Measurements from ENCODE around the gene MACROD2.

The MACROD2 gene

DNA sequence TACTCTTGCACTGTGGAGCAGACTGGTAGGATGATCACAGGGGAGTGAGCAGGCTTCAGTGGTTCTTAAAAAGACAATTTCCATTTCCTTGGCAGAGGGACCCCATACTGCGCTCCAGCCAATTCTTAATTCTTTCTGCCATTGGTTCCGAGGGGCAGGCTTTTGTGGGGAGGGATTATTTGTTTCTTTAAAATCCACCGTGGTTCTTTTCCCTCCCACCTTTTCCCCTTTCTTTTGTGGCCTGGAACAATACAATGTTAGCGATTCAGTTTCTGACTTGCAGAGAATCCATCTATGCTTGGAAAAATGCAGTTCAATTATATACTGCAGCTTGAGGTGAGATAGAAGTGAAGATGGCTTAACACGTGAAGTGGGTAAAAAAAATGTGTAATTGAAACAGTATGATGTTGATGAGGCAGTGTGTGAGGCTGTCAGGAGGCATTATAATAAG, 721.1 kb downstream of the MACROD2 start:
- H3K36me3 ChIP-seq (ENCODE audit: control insufficient read depth in 2 of 2, insufficient read depth in 1 of 2, low read length in 2 of 2): no peaks in the 10 kb centered on the region
- ChIA-PET POLR2A (interaction anchor here (1.1 kb wide), 1 partner anchor 379 kb away, joined by 3 read pairs; the partner anchor contains the start of gene FLRT3), CTCF (no interaction called here)
- no peak overlapping the region for H3K27ac ChIP-seq (ENCODE audit: extremely low read depth, low read depth, low read length)
- H3K9me3 ChIP-seq (ENCODE audit: control insufficient read depth, insufficient read depth, low read depth, low read length): no peaks in the 10 kb centered on the region
- H3K4me1 ChIP-seq (ENCODE audit: control insufficient read depth, insufficient read depth, low read length): peaks cover 13% of the 10 kb centered on the region
- TF ChIP-seq, protein P1, sequence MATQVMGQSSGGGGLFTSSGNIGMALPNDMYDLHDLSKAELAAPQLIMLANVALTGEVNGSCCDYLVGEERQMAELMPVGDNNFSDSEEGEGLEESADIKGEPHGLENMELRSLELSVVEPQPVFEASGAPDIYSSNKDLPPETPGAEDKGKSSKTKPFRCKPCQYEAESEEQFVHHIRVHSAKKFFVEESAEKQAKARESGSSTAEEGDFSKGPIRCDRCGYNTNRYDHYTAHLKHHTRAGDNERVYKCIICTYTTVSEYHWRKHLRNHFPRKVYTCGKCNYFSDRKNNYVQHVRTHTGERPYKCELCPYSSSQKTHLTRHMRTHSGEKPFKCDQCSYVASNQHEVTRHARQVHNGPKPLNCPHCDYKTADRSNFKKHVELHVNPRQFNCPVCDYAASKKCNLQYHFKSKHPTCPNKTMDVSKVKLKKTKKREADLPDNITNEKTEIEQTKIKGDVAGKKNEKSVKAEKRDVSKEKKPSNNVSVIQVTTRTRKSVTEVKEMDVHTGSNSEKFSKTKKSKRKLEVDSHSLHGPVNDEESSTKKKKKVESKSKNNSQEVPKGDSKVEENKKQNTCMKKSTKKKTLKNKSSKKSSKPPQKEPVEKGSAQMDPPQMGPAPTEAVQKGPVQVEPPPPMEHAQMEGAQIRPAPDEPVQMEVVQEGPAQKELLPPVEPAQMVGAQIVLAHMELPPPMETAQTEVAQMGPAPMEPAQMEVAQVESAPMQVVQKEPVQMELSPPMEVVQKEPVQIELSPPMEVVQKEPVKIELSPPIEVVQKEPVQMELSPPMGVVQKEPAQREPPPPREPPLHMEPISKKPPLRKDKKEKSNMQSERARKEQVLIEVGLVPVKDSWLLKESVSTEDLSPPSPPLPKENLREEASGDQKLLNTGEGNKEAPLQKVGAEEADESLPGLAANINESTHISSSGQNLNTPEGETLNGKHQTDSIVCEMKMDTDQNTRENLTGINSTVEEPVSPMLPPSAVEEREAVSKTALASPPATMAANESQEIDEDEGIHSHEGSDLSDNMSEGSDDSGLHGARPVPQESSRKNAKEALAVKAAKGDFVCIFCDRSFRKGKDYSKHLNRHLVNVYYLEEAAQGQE (tag by site-specific recombination; IDR thresholded peaks at IDR 0.05): no peak
- TF ChIP-seq ZNF354C (tag by site-specific recombination; IDR thresholded peaks at IDR 0.05; ENCODE audit: borderline replicate concordance, low read depth) (no peak), ZNF133 (tag by site-specific recombination; IDR thresholded peaks at IDR 0.05) (no peak), ZNF843 (tag by site-specific recombination; IDR thresholded peaks at IDR 0.05) (no peak)
- no peak overlapping the region for H3K4me3 ChIP-seq (ENCODE audit: low read depth, low read length)

DNA sequence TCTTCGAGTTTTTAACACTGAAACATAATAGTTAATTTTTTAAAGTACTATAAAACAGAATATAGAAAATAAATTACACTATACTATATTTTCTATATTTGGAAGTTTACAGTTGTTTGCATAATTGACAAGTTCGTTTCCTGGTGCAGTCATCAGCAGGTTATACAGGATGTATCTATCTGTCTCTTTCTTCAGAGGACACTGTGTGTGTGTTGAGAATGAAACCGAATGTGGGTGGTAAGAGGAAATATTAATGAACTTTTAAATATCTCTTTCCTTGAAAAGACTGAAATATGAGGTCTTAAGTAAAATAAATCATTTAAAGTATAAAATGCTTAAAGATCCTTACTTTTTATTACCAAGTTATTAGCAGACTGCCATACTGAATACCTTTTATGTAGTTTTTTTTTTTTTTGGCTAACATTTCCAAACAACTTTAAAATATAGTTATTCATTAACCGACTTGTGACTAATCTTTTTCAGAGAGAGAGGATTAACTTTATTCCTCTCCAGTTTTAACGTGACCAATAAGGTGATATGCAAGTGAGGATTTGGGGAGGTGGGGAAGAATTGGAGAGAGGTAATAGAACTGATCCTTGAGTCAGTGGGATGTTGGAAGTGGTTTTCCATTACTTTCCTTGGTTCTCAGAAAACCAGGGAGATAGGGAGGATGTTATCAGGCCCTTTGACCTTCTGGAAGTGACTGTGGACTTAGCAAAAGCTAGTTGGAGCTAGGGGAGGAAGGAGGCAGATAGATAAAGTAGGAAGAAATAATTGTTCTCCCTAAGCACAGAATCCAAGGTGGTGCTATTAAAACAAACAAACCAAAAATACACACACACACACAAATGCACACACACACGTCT, 722.1 kb downstream of the MACROD2 start:
- ChIA-PET POLR2A (no interaction called here), CTCF (no interaction called here)
- H3K4me1 ChIP-seq (ENCODE audit: control insufficient read depth, insufficient read depth, low read length): peaks cover 4% of the 10 kb centered on the region
- no peaks in the 10 kb centered on the region for H3K36me3 ChIP-seq (ENCODE audit: control insufficient read depth in 2 of 2, insufficient read depth in 1 of 2, low read length in 2 of 2)
- no peak overlapping the region for H3K27ac ChIP-seq (ENCODE audit: extremely low read depth, low read depth, low read length)
- TF ChIP-seq ZFP69B (tag by site-specific recombination; IDR thresholded peaks at IDR 0.05): no peak
- no peak for TF ChIP-seq ZNF792 (tag by site-specific recombination; IDR thresholded peaks at IDR 0.05)
- no peak for TF ChIP-seq ZBTB8A (tag by site-specific recombination; IDR thresholded peaks at IDR 0.05)
- TF ChIP-seq ZNF544 (tag by site-specific recombination; IDR thresholded peaks at IDR 0.05): no peak
- no peak for TF ChIP-seq TRIM28 (IDR thresholded peaks at IDR 0.05; ENCODE audit: borderline replicate concordance, low read length)
- TF ChIP-seq, protein P2, sequence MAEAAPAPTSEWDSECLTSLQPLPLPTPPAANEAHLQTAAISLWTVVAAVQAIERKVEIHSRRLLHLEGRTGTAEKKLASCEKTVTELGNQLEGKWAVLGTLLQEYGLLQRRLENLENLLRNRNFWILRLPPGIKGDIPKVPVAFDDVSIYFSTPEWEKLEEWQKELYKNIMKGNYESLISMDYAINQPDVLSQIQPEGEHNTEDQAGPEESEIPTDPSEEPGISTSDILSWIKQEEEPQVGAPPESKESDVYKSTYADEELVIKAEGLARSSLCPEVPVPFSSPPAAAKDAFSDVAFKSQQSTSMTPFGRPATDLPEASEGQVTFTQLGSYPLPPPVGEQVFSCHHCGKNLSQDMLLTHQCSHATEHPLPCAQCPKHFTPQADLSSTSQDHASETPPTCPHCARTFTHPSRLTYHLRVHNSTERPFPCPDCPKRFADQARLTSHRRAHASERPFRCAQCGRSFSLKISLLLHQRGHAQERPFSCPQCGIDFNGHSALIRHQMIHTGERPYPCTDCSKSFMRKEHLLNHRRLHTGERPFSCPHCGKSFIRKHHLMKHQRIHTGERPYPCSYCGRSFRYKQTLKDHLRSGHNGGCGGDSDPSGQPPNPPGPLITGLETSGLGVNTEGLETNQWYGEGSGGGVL (tag by site-specific recombination; IDR thresholded peaks at IDR 0.05): no peak
- no peak for TF ChIP-seq OVOL3 (tag by site-specific recombination; IDR thresholded peaks at IDR 0.05)
- no peak for TF ChIP-seq ZNF157 (tag by site-specific recombination; IDR thresholded peaks at IDR 0.05)
- TF ChIP-seq, protein P3, sequence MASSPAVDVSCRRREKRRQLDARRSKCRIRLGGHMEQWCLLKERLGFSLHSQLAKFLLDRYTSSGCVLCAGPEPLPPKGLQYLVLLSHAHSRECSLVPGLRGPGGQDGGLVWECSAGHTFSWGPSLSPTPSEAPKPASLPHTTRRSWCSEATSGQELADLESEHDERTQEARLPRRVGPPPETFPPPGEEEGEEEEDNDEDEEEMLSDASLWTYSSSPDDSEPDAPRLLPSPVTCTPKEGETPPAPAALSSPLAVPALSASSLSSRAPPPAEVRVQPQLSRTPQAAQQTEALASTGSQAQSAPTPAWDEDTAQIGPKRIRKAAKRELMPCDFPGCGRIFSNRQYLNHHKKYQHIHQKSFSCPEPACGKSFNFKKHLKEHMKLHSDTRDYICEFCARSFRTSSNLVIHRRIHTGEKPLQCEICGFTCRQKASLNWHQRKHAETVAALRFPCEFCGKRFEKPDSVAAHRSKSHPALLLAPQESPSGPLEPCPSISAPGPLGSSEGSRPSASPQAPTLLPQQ (tag by site-specific recombination; IDR thresholded peaks at IDR 0.05): no peak
- TF ChIP-seq ZNF670 (tag by site-specific recombination; IDR thresholded peaks at IDR 0.05; ENCODE audit: low read depth): no peak
- no peak for TF ChIP-seq ZNF132 (tag by site-specific recombination; IDR thresholded peaks at IDR 0.05; ENCODE audit: borderline replicate concordance)
- H3K4me3 ChIP-seq (ENCODE audit: low read depth, low read length): no peak overlapping the region
- no peaks in the 10 kb centered on the region for H3K9me3 ChIP-seq (ENCODE audit: control insufficient read depth, insufficient read depth, low read depth, low read length)
